T follicular helper cell (primary cell): ENCODE measurements around the gene NR3C2.
"Not testable (repeated sequence)": the region's sequence is repeated elsewhere in the genome, so short reads cannot be mapped to it uniquely, and the experiment has no call there.

Experiments used
- DNase-seq: peaks from one replicate; pipeline ENCODE4 v3.0.0-alpha.2; 2020; ENCODE audit warnings: low read depth

The NR3C2 gene

GRCh38 chr4:148170408-148171365 is 271.5 kb downstream of the NR3C2 start:
- no peak for DNase-seq

GRCh38 chr4:148166132-148166591 is 276.1 kb downstream of the NR3C2 start:
- no peak for DNase-seq

GRCh38 chr4:148164557-148164956 is 277.7 kb downstream of the NR3C2 start:
- no peak for DNase-seq

GRCh38 chr4:148162991-148163390 is 279.2 kb downstream of the NR3C2 start:
- DNase-seq: no peak

- no peak for DNase-seq
These were observed 279.7 kb downstream of the NR3C2 start for GRCh38 chr4:148162519-148162918.

- no peak for DNase-seq
These were observed 280.6 kb downstream of the NR3C2 start for GRCh38 chr4:148161601-148162000.

- DNase-seq: no peak
These were observed 282.4 kb downstream of the NR3C2 start for GRCh38 chr4:148159793-148160192.

GRCh38 chr4:148154769-148155168 is 287.4 kb downstream of the NR3C2 start:
- DNase-seq: no peak

GRCh38 chr4:148152868-148153625 is 289.2 kb downstream of the NR3C2 start:
- no peak for DNase-seq

- DNase-seq: no peak
These were observed 290.4 kb downstream of the NR3C2 start for GRCh38 chr4:148151806-148152205.

GRCh38 chr4:148145475-148145874 is 296.7 kb downstream of the NR3C2 start:
- no peak for DNase-seq

GRCh38 chr4:148143174-148143573 is 299.0 kb downstream of the NR3C2 start:
- DNase-seq: no peak

GRCh38 chr4:148141501-148141900 is 300.7 kb downstream of the NR3C2 start:
- no peak for DNase-seq

- DNase-seq: no peak
These were observed 315.4 kb downstream of the NR3C2 start for GRCh38 chr4:148126825-148127224.

- no peak for DNase-seq
These were observed 317.7 kb downstream of the NR3C2 start for GRCh38 chr4:148124512-148124911.

GRCh38 chr4:148123161-148123560 is 319.1 kb downstream of the NR3C2 start:
- not testable (repeated sequence) for DNase-seq

- DNase-seq: no peak
These were observed 322.0 kb downstream of the NR3C2 start for GRCh38 chr4:148120216-148120615.

GRCh38 chr4:148118633-148119032 is 323.6 kb downstream of the NR3C2 start:
- DNase-seq: no peak

- no peak for DNase-seq
These were observed 324.0 kb downstream of the NR3C2 start for GRCh38 chr4:148118179-148118578.

GRCh38 chr4:148116969-148117368 is 325.2 kb downstream of the NR3C2 start:
- DNase-seq: no peak

GRCh38 chr4:148116264-148116663 is 325.9 kb downstream of the NR3C2 start:
- no peak for DNase-seq

GRCh38 chr4:148114436-148114835 is 327.8 kb downstream of the NR3C2 start:
- DNase-seq: no peak
